Mucosa of descending colon (tissue), 3 donors: Measurements from ENCODE around the gene DNASE1L3. TPM values are rescaled to one million over a fixed set of nuclear protein-coding genes. Genes with fewer than 3 reads are reported as not detected.

Experiments used
- ATAC-seq: fragments of 200-7000 bp; cut with Tn5 transposase; one replicate; pipeline ENCODE4 v1.9.1; 2020; ENCODE audit warnings: mild to moderate bottlenecking, moderate library complexity
- DNase-seq, 3 donors: peaks; one replicate each; pipeline ENCODE4 v3.0.0-alpha.2; 2020
- H3K36me3 ChIP-seq: fragments of 200-600 bp; one replicate; pipeline ENCODE4 v1.8.0; 2021; ENCODE audit warnings: low read depth, mild to moderate bottlenecking
- H3K4me1 ChIP-seq: fragments of 200-600 bp; one replicate; pipeline ENCODE4 v1.8.0; 2021; ENCODE audit warnings: low read depth, mild to moderate bottlenecking
- H3K4me3 ChIP-seq: fragments of 200-600 bp; one replicate; pipeline ENCODE4 v1.8.0; 2021; ENCODE audit warnings: mild to moderate bottlenecking
- H3K9me3 ChIP-seq: fragments of 200-600 bp; one replicate; pipeline ENCODE4 v1.8.0; 2021; ENCODE audit warnings: mild to moderate bottlenecking
- intact Hi-C, 2 donors: fragments of 100-400 bp; cut with DNase I in 1 of 2; cut with micrococcal nuclease in 1 of 2; formaldehyde crosslinking; loops; one replicate each; pipeline versions ENCODE4 v1.11.0 to v1.11.1; 2022; cut with DNase I, micrococcal nuclease
- total RNA-seq, 3 donors: library from RNA; stranded (reverse); fragmentation: NEBNext Ultra II Directional in 2 of 3; extraction: Animal tissue kit (Norgen Biotek cat#: 25700) in 2 of 3; gene quantifications; one replicate each; pipeline versions ENCODE4 v1.2.1 to v1.2.4, GENCODE V29; 2021 to 2023
- TF ChIP-seq, protein P1 (sequence below): fragments of 200-600 bp; IDR thresholded peaks from one replicate; pipeline ENCODE4 v1.8.0; 2022; ENCODE audit warnings: antibody characterized with exemption, mild to moderate bottlenecking
- donor health status: DM: no; HTN: no; CAD: no; lungs with moderate emphysema.
- donor health status: DM: no; HTN: no; CAD: no.
- donor health status: DM: no; HTN: yes; CAD: no.

The DNASE1L3 gene
- total RNA-seq, 3 donors from 2014 or later: 3.3 to 9.6 (median 9.0) TPM

DNA sequence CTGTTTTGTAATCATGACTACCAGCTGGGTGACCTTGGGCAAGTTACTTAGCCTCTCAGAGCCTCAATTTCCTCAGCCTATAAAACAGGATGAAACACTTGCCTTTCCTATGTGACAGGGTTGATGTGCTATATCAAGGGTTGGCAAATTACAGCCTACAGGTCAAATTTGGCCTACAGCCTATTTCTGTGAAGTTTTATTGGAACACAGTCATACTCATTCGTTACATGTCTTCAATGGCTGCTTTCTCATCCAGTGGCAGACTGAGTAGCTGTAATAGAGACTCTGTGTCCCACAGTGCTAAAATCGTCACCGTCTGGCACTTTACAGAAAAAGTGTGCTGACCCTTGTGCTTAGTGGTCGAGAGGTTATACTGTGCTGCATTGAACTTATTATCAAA lies 43.4 kb upstream of the DNASE1L3 start:
- ATAC-seq: peak; percentile 72
- Histone ChIP-seq H3K9me3 (no peaks in the 10 kb centered on the region), H3K4me1 (peaks cover 9% of the 10 kb centered on the region), H3K36me3 (no peaks in the 10 kb centered on the region), H3K4me3 (no peak overlapping the region)
- intact Hi-C loops: no loop called here
- DNase-seq: peak in 1 of 3 donors; percentile 35
- TF ChIP-seq, protein P1, sequence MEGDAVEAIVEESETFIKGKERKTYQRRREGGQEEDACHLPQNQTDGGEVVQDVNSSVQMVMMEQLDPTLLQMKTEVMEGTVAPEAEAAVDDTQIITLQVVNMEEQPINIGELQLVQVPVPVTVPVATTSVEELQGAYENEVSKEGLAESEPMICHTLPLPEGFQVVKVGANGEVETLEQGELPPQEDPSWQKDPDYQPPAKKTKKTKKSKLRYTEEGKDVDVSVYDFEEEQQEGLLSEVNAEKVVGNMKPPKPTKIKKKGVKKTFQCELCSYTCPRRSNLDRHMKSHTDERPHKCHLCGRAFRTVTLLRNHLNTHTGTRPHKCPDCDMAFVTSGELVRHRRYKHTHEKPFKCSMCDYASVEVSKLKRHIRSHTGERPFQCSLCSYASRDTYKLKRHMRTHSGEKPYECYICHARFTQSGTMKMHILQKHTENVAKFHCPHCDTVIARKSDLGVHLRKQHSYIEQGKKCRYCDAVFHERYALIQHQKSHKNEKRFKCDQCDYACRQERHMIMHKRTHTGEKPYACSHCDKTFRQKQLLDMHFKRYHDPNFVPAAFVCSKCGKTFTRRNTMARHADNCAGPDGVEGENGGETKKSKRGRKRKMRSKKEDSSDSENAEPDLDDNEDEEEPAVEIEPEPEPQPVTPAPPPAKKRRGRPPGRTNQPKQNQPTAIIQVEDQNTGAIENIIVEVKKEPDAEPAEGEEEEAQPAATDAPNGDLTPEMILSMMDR: no peak

GRCh38 chr3:58251631-58252035 lies 40.9 kb upstream of the DNASE1L3 start:
- Histone ChIP-seq H3K4me1 (peaks cover 11% of the 10 kb centered on the region), H3K4me3 (no peak overlapping the region), H3K9me3 (no peaks in the 10 kb centered on the region), H3K36me3 (no peaks in the 10 kb centered on the region)
- TF ChIP-seq, protein P1: no peak
- no peak for ATAC-seq
- DNase-seq: no peak
- intact Hi-C loops: no loop called here

- Histone ChIP-seq H3K36me3 (no peaks in the 10 kb centered on the region), H3K4me1 (peaks cover 11% of the 10 kb centered on the region), H3K4me3 (no peak overlapping the region), H3K9me3 (no peaks in the 10 kb centered on the region)
- ATAC-seq: peak; percentile 42
- no peak for DNase-seq
- intact Hi-C loops: no loop called here
- TF ChIP-seq, protein P1: no peak
Observed at GRCh38 chr3:58250093-58250707, 39.4 kb upstream of the DNASE1L3 start.

GRCh38 chr3:58249358-58250092 lies 38.8 kb upstream of the DNASE1L3 start:
- DNase-seq: peak; percentile 59 to 83 (median 72)
- ATAC-seq: peak; percentile 93
- intact Hi-C loops: no loop called here
- peaks cover 7% of the 10 kb centered on the region for H3K4me1 ChIP-seq
- no peaks in the 10 kb centered on the region for H3K36me3 ChIP-seq
- TF ChIP-seq, protein P1: no peak
- no peak overlapping the region for H3K4me3 ChIP-seq
- H3K9me3 ChIP-seq: no peaks in the 10 kb centered on the region

- no peaks in the 10 kb centered on the region for H3K9me3 ChIP-seq
- DNase-seq (no peak), ATAC-seq (no peak)
- intact Hi-C loops: no loop called here
- TF ChIP-seq, protein P1: no peak
- peaks cover 9% of the 10 kb centered on the region for H3K4me1 ChIP-seq
- no peak overlapping the region for H3K4me3 ChIP-seq
- H3K36me3 ChIP-seq: no peaks in the 10 kb centered on the region
Observed at GRCh38 chr3:58246148-58247047, 35.6 kb upstream of the DNASE1L3 start.
